ENCODE measurements around the gene PAX9.

Gene PAX9

DNA sequence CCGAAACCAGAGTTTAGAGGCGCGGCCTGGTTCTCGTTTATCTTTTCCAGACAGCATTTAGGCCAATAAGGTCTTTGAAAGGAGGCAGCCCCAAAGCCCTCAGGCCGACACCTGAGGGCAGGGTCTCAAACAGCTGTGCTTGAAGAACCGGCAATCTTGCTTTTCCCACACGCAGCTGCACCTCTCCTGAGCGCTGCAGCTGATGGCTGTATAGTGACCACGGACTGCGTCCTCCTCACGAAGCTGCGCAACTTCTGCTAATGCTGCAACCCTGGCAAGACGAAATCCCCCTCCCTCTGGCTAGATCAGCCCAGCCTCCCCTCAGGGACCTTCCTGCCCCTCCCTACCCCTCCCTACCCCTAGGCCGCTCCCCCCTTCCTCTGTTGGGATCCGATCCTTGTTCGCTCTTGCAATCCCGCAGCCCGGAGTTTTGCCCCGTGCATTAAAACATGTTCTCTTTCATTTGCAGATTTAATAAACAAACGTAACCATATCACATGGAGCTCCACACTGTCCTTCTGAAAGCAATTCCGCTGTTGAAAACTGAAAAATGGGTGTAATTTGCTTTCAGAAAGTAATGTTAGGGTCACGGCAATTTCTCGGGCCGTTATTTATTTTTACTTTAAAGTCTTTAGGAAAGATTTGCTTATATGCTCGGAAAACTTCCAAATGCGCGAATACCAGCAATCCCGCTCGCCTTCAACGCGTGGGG, 4.8 kb upstream of the PAX9 start:
- no peak for DNase-seq

DNA sequence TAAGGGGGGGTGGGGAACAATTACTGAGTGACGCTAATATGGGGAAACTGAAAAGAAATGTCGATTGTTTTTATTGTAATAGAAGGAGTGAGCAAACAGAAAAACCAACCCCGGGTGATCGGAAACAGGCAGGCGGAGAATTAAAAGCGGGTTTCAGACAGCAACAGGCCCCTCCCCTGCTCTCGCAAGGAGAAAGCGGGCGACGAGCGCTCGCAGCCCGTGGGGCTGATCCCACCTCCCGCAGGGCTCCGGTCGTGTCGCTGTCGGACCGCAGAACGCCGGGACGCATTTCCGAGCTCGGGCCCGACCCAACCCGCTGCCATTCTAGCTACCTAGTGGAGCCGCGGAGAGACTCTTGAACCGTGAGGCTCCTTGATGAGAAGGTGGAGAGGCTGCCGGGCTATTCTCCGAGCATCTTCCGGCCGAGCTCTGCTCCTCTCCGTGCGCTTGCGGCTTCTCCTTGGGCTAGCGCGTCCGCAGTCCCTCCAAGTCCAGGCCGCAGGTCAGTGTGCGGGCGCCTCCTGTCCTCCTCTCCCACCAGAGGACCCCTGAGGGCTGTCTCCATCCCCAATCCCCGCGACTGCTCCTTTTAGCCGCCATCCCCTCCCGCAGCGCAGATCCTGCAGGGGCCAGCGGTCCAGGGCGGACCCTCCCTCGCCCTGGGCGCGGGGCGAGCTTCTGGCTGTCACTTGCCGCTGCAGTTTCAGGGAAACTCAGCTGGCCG, 4.1 kb upstream of the PAX9 start:
- no peak for DNase-seq

DNA sequence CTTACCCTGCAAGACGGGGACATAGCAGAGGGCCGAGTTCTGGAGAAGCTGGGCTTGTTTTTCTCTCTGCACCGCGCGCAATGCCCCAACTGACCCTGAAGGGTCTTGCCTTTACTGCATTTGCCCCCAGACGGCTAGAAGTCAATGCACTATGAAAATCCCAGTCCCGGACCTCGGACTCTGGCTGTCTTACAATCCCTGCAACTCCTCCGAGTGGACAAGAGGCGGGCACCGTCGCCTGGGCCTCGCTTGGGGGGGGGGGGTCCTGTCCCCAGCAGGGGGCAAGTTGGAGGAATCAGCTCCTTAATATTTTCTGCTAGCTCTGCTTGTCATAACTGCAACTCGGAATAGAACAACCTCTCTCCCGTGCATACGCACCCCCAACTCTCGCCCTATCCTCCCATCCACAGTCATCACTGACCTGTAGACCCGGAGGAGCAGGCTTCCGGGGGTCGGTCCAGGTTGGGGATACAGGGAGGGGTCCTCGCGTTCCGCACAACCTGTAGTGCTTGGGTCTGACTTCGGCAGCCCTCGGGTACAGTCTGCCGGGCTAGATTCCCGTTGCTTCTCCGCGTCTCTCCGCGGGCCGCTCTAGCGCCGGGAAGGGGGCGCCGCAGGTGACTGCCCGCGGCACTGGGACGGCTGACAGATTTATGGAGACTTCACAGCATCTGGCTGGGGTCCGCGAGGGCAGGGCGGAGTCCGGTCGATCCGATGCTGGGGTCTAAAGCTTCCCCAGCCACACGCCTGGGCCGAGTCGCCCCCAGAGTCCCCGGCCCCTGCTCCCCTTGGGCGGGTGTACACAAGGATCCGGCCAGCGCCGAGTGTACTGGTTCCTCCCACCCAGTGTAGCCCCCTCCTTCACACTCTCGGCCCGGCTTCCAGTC, 3.3 kb upstream of the PAX9 start:
- DNase-seq: no peak

DNA sequence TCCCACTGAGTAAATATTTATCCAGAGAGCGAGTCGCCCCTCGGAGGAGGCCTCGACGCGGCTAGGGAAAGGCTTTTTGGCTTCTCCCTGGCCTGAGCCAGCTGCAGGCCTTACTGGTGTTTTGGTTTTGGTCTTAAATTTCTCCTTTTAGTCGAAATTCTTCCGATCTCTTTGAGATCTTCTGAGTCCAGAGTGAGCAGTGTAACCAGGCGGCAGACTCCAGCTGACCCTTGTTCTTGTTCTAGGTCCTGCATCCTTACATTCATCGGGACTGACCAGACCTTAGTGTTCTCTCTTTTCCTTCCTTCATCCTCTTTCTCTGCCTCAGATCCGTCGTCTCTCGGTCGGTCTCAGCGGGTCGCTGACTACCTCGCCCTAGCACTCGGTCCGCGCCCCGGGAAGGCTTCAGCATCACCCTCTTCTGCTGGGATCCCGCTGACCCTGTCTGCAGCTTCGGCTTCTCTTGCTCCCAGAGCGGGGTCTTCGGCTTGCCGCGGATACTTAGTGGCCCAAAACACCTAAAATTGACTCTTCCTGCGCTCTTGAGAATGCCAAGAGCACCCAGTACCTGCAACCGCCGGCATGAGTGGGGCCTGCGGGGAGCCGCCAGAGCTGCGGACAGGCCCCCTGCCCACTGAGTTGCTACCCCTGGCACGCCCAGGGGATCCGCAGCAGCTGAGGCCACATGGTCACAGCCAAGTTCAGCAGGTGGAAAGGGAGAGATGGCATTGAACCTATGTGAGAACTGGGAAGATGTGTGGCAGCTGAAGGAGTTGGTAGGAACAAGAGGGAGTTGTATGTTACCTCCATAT, 2.4 kb upstream of the PAX9 start:
- DNase-seq: no peak

DNA sequence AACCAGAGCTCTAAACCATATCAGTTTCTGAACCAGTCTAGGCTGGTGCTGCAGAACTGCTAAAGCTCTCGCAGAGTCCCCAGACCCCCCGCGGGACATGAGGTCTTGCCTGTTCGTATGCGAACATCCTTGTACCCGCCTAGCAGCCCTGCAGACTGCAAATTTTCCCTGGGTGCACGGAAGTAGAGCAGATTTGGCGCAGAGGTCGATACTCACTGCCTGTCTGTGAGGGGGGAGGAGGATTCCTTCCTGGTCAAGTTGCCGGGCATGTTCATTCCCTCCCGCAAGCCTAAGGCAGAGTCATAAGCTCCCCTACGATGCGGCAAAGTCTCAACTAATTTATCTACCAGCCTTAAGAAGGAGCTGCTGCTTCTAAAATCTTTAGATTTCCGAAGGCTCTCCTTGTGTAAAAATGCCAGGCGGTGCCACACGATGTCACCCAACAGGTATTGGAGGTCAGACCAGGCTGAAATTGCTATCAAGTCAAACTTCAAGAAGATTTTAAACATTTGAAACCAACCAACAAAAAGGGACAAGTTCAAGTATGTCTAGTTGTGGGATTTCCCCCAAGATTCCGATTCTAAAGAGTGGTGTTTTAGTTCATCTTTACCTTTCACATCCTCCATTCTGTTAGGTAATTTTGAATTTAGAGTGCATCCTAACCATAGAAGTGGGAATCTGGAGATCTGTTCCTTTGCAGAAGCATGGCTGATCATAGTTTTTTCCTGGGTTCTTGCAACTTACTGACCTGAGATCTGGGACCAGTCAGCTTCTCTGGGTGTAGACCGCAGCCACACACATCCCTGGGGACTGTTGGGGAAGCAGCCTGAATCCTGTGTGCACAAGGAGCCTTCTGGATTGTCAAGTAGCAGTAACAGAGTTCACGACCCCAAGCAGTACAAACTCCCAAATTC, 1.6 kb upstream of the PAX9 start:
- no peak for DNase-seq

DNA sequence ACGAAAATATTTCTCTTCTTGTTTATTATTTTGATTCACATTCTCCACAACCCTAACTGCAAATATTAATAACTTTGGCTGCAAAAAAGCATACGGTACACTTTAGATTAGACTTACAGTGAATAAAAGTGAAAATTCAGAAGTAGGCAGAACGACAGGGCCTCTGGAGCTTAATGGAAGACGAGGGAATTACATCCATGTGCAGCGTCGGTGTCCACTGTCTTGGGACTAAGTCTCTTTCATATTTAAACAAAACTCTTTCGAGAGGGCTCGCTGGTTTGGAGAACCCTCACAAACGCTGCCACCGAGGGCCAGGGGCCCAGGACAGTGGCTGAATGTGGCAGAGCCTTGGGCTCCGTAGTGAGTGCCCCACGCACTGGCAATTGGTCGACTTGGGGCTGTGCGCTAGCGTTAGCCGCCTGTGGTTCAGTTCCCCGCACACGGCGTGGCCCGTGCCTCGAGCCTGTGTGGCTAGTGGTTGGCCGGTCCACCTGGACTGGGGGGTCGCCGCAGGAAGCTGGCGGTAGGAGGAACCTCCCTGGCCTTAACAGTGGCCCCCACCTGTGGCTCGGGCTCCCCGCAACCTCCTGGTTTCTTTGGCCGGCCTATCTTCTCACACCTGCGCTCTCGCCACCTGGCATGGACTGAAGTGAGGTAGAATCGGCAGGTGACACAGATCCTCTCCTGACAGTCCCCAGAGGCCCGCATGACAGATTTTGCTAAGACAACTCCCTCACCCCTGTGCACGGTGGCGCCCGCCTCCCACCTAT, 739 bp upstream of the PAX9 start:
- peak; percentile 49 to 74 for DNase-seq

DNA sequence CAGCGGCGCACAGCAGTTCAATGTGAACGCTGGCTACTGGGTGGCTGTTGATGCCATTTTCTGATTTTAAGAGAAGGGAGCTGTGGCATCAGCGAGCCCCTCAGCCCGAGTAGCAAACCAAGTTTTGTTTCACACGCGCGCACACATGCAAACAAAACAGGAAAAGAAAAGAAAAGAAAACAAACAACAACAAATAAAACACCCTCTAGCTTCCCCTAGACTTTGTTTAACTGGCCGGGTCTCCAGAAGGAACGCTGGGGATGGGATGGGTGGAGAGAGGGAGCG, 540 bp downstream of the PAX9 start:
- DNase-seq: no peak

DNA sequence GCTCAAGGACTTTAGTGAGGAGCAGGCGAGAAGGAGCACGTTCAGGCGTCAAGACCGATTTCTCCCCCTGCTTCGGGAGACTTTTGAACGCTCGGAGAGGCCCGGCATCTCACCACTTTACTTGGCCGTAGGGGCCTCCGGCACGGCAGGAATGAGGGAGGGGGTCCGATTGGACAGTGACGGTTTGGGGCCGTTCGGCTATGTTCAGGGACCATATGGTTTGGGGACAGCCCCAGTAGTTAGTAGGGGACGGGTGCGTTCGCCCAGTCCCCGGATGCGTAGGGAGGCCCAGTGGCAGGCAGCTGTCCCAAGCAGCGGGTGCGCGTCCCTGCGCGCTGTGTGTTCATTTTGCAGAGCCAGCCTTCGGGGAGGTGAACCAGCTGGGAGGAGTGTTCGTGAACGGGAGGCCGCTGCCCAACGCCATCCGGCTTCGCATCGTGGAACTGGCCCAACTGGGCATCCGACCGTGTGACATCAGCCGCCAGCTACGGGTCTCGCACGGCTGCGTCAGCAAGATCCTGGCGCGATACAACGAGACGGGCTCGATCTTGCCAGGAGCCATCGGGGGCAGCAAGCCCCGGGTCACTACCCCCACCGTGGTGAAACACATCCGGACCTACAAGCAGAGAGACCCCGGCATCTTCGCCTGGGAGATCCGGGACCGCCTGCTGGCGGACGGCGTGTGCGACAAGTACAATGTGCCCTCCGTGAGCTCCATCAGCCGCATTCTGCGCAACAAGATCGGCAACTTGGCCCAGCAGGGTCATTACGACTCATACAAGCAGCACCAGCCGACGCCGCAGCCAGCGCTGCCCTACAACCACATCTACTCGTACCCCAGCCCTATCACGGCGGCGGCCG, 1.1 kb downstream of the PAX9 start:
- peak; percentile 59 for DNase-seq

DNA sequence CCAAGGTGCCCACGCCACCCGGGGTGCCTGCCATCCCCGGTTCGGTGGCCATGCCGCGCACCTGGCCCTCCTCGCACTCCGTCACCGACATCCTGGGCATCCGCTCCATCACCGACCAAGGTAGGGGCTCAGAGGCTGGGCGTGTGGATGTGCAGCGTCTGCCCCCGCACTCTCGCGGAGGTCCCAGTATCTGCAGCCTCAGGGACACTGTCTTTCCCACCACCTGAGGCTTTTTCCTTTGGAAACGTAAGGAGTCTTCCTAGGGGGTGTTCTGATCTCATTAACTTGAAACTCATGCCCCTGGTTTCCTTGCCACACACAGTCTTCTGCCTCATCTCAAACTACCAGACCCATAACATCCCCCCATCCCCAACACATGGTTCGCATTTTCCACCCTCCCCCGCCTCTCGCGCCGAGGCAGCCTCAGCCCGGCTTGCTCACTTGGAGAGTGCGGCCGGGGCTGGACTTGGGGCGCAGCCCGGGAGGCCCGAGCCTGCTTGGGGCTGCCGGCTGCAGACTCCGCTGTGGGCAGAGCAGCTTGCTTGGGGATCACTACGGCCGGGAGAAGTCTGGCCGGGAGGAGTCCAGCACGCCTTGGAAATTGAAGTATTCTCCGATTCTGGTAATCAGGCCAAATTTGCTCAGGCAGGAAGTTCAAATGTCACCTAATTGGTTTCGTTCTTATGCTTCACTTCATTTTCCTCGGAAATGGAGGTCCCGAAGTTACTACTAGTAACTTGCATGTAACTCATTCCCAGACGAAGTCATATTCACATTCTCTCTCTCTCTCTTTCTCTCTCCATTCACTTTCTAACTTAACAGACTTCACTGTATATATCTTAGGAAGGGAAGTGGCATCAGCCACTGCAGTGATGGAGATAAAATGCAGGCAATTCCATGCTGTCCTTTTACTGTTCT, 2.0 kb downstream of the PAX9 start:
- peak in 1 of 2 experiments; percentile 59 for DNase-seq

DNA sequence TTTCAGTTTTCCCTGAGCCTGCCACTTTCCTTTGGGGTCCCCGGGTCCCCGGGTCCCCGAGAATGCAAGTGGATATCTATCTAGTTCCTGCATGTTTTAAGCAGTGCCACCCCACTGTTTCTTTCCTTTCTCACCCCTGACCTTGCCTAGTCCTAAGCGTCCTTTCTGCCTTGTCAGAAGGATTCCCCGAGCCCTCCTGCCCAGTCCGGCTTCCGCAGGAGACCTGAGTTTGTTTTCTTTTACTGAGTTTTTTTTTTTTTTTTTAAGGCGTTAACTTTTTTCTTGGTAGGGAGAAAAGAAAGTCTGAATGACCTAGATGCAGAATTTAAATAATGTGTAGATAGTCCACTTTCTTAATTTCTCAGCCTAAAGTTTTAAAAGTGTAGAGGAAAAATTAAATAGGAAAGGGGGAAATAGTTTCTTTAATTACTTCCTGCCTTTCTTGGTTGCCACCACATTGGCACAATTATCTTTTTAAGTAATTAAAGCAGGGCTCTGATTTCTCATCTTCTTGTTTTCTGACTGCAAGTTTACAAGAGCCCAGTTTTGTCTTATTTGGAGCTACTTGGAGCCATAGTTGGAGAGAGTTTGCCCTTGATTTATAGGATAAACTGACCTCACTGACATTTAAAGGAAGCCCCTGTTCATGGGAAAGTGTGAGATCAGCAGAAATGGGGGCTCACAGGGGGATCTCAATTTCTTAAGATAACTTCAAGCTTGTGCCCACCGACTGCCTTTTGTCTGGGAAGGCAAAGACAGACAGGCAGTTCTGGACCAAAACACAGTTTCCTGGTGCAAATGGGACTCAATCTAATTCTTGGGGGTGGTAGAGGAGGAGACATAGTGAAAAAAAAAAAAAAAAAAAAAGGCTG, 2.9 kb downstream of the PAX9 start:
- DNase-seq: no peak

DNA sequence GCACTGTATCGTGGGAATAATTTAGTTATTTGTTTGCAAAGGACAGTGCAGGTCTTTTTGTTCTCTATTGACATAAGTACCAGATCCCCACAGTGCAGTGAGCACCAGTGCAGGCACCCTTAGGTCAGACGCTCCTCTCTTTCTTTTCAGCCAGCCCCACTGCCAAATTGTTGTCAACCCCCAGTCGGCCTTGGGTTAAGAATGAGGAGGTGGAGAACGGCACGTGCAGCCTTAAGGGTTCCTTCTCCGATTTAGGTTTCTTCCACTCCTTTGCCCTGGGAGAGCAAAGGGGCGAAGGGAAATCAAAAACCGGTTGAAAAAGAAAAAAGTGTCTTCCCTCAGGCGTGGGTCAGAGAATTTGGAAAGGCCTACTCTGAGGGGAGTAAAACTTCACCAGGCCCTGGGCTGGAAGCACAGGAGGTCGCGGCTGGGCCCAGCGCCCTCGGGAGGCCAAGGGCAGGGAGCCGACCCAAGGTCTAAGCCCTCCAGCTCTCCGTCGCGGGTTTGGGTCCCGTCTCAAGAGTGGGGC, 4.3 kb downstream of the PAX9 start:
- no peak for DNase-seq

DNA sequence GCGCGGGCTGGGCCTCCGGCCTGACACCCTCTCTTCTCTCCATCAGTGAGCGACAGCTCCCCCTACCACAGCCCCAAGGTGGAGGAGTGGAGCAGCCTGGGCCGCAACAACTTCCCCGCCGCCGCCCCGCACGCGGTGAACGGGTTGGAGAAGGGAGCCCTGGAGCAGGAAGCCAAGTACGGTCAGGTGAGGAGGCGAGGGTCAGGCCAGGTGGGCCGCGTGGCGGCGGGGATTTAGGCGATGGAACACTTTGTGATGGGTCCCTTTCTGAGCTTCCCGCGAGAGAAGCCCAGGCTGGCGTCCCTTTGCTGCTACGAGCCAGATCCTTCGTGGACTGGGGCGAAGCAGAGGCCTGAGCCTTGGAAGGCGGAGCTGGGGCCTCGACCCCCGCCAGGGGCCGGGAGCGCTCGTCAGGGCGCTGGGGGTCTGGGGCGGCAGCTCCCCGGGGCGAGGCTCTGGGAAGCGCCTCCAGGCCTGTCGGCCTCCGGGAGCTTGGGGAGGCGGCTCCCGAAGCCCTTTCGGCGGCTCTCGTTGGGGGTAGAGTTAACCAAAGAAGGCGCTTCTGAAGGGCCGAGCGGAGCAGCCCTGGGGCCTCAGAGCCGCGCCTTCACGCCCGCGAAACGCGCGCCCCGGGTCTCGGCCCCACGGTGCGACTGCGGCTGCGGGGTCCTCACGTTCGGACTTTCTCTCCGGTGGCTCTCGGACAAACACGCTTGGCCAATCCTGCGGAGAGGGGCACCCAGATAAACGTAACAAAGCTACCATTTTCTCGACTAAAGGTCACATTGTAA, 5.0 kb downstream of the PAX9 start:
- no peak for DNase-seq

DNA sequence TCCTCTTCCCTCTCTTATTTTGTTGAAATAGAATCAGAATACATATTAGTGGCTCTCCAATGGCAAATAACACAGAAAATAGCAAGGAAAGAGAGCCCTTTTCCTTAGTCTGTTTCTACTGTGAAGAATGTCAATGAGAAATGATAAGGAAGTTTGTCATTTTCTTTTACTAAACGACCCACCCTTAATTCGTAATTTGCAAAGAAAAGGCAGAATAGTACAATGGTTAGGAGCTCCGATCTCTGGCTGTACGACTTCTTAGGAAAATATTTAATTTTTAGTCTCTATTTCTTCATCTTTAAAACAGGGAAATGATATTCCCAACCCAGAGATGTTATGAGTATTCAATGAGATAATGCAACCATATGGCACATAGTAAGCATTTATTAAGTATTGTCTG, 6.0 kb downstream of the PAX9 start:
- DNase-seq: no peak

DNA sequence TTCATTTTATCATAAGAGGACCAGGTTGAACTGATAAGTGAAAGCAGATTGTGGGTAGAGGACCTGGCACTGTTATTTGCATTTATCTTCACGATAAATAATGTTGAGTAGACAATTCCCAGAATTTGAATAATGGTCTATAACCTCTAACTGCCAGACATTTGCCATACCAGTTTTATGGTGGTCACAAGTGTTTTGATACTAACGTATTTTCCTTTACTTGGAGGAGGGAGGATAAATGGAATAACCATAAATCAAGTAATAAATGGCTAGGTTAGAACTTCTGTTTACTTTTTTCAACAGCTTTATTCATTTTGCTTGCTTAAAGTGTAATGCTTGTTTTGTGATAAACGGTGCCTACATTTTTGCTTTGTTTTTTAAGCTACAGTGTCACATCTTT, 9.5 kb downstream of the PAX9 start:
- no peak for DNase-seq

DNA sequence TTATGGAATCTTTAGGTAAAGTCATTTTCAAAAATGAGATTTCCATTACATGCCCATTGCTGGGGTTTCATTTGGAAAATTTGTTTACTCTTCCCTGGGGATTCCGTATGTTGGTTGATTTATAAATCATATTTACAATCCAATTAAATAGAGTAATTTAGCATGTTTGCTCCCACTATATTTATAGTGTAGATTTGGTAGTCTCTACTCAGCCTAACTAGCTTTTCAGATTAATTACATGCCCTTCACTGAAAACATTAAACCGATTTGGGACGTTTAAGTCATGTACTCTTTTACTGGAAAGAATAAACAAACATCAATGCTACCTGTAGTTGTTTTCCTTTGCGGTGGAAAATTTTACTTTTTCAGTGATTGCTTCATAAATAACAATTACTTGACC, 10.4 kb downstream of the PAX9 start:
- DNase-seq: peak in 1 of 2 experiments; percentile 63

DNA sequence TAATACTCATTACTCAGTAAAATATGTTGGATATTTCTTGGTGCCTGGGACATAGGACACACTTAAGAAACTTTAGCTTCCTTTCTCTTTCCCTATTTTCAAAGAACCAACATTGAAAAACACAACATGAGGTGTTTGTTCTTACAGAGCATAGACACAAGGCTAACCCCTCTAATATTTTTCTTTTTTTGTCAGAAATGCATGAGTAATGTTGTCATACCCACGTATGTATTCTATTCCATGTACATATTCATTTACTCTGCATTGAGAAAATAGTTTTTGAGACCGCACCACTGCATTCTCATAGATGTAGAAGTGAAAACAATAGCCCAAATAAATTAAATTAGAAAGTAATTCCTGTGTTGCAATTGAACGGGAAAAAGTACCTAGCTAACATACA, 13.0 kb downstream of the PAX9 start:
- DNase-seq: no peak

DNA sequence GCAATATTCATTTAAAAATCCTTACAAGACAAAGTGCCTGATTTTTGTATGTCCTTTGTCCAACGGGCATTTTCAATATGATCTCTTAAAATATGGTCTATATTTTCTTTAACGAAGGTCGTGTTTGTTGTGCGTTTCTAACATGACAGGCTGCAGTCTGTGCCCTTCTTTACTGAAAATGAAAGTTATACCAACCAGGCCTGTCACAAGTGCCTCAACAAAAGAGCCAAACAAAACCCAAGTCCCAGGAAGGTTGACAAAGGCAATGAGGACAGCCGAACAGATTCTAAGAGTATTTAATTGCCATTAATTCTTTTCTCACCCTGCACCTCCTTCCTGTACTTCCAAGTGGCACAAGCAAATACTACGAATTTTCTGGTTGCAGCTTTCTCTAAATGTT, 13.9 kb downstream of the PAX9 start:
- no peak for DNase-seq
